Neuronal stem cell (in vitro differentiated cells): ENCODE measurements around the gene CRISP2.

Experiments used
- DNase-seq: peaks from one replicate; pipeline ENCODE4 v3.0.0-alpha.2; 2013; ENCODE audit warnings: low spot score
- H2AFZ ChIP-seq: one replicate; pipeline ENCODE4 v1.6.1; 2013; ENCODE audit warnings: mild to moderate bottlenecking, low read length, inconsistent platforms
- H2AK5ac ChIP-seq: 2 replicates; pipeline ENCODE4 v1.6.1; 2013; ENCODE audit warnings: low read depth, mild to moderate bottlenecking, inconsistent platforms, low read length, moderate library complexity, mixed read lengths
- H2BK120ac ChIP-seq: 2 replicates; pipeline ENCODE4 v1.6.1; 2013; ENCODE audit warnings: low read depth, mild to moderate bottlenecking, inconsistent platforms, low read length, moderate library complexity, mixed read lengths
- H2BK12ac ChIP-seq: one replicate; pipeline ENCODE4 v1.6.1; 2013; ENCODE audit warnings: low read length, inconsistent platforms
- H2BK15ac ChIP-seq: 2 replicates; pipeline ENCODE4 v1.6.1; 2013; ENCODE audit warnings: mild to moderate bottlenecking, low read length, inconsistent platforms, mixed read lengths
- H2BK5ac ChIP-seq: one replicate; pipeline ENCODE4 v1.6.1; 2013; ENCODE audit warnings: inconsistent platforms, mild to moderate bottlenecking, low read length, moderate library complexity
- H3K14ac ChIP-seq: one replicate; pipeline ENCODE4 v1.6.1; 2013; ENCODE audit warnings: low read length, inconsistent platforms
- H3K18ac ChIP-seq: 2 replicates; pipeline ENCODE4 v1.6.1; 2013; ENCODE audit warnings: low read length, inconsistent platforms
- H3K23ac ChIP-seq: 2 replicates; pipeline ENCODE4 v1.6.1; 2013; ENCODE audit warnings: low read depth, mild to moderate bottlenecking, mixed read lengths, low read length, inconsistent platforms; ENCODE audit not compliant: poor library complexity
- H3K27ac ChIP-seq: replicated peaks from 3 replicates; pipeline ENCODE4 v1.5.1; 2013; ENCODE audit warnings: low read length, inconsistent platforms
- H3K27me3 ChIP-seq, 3 experiments: 2 replicates each; pipeline ENCODE4 v1.6.1; 2013; ENCODE audit warnings: low read length in 3 of 3, mild to moderate bottlenecking in 2 of 3, inconsistent platforms in 1 of 3, low read depth in 1 of 3, mixed read lengths in 1 of 3, moderate library complexity in 1 of 3; ENCODE audit not compliant: control insufficient read depth in 3 of 3, insufficient read depth in 3 of 3
- H3K36me3 ChIP-seq, 2 donors: replicated peaks in 1 of 2; 2 replicates each; pipeline ENCODE4 v1.6.1; 2013; ENCODE audit warnings: low read length in 2 of 2; ENCODE audit not compliant: control insufficient read depth in 2 of 2, insufficient read depth in 2 of 2
- H3K4ac ChIP-seq: 2 replicates; pipeline ENCODE4 v1.6.1; 2013; ENCODE audit warnings: inconsistent platforms, mild to moderate bottlenecking, low read length, moderate library complexity
- H3K4me1 ChIP-seq, 2 donors: 1 replicate in 1 of 2; 2 replicates in 1 of 2; pipeline ENCODE4 v1.6.1; 2013; ENCODE audit warnings: low read length in 2 of 2, low read depth in 1 of 2; ENCODE audit not compliant: control insufficient read depth in 2 of 2, insufficient read depth in 1 of 2
- H3K4me2 ChIP-seq: one replicate; pipeline ENCODE4 v1.6.1; 2013; ENCODE audit warnings: mild to moderate bottlenecking, low read length, inconsistent platforms; ENCODE audit not compliant: insufficient read depth, poor library complexity, severe bottlenecking
- H3K4me3 ChIP-seq, 2 donors: 2 replicates each; pipeline ENCODE4 v1.5.1; 2013; ENCODE audit warnings: low read length in 2 of 2, mild to moderate bottlenecking in 2 of 2, inconsistent platforms in 1 of 2, moderate library complexity in 1 of 2
- H3K79me1 ChIP-seq: one replicate; pipeline ENCODE4 v1.6.1; 2013; ENCODE audit warnings: low read depth, mild to moderate bottlenecking, inconsistent platforms, low read length, moderate library complexity
- H3K9ac ChIP-seq: one replicate; pipeline ENCODE4 v1.6.1; 2013; ENCODE audit warnings: mild to moderate bottlenecking, low read depth, low read length, inconsistent platforms; ENCODE audit not compliant: poor library complexity
- H3K9me3 ChIP-seq, 2 donors: replicated peaks in 1 of 2; 2 replicates each; pipeline versions ENCODE3 to v1.6.1; 2013; ENCODE audit warnings: low read length in 2 of 2, mild to moderate bottlenecking in 2 of 2, inconsistent platforms in 1 of 2, low read depth in 1 of 2, mixed read lengths in 1 of 2, moderate library complexity in 1 of 2; ENCODE audit not compliant: control insufficient read depth in 2 of 2, insufficient read depth in 1 of 2
- H4K8ac ChIP-seq: one replicate; pipeline ENCODE4 v1.6.1; 2013; ENCODE audit warnings: low read depth, mild to moderate bottlenecking, inconsistent platforms, low read length, moderate library complexity
- H4K91ac ChIP-seq: one replicate; pipeline ENCODE4 v1.6.1; 2013; ENCODE audit warnings: low read length, low read depth, mild to moderate bottlenecking, inconsistent platforms; ENCODE audit not compliant: poor library complexity
- WGBS, 2 donors: extraction: QIAGEN DNeasy Blood & Tissue Kit; methylation state at CpG; one replicate each; pipeline ENCODE4 v1.1.7; 2013; ENCODE audit warnings: missing lambda C conversion rate in 2 of 2, mixed read lengths in 1 of 2; ENCODE audit not compliant: insufficient read length in 2 of 2, insufficient replicate concordance in 1 of 2; ENCODE audit errors: extremely low coverage in 2 of 2; 5-methylcytosine and 5-hydroxymethylcytosine counted together

CRISP2 gene

GRCh38 chr6:49736017-49736508, 22.7 kb upstream of the CRISP2 start:
- Histone ChIP-seq H3K4me2 (no peak overlapping the region), H3K9me3 (no peaks in the 10 kb centered on the region), H3K4ac (no peak overlapping the region), H3K27me3 (no peaks in the 10 kb centered on the region), H3K4me3 (no peak overlapping the region), H2AK5ac (no peak overlapping the region), H2BK15ac (no peak overlapping the region), H3K79me1 (no peaks in the 10 kb centered on the region), H2BK12ac (no peak overlapping the region), H2BK5ac (no peak overlapping the region), H4K91ac (no peak overlapping the region), H4K8ac (no peak overlapping the region), H3K9ac (no peak overlapping the region), H2AFZ (no peak overlapping the region), H3K27ac (no peak overlapping the region), H3K18ac (no peak overlapping the region), H3K36me3 (no peaks in the 10 kb centered on the region), H3K14ac (no peak overlapping the region), H2BK120ac (no peak overlapping the region), H3K23ac (no peak overlapping the region), H3K4me1 (no peaks in the 10 kb centered on the region)
- no CpG with 5 or more reads among the region's 4 CpGs for WGBS, 2 donors
- no peak for DNase-seq

- Histone ChIP-seq H3K4me1 (no peaks in the 10 kb centered on the region), H3K27ac (no peak overlapping the region), H3K27me3 (no peaks in the 10 kb centered on the region), H3K9ac (no peak overlapping the region), H2AK5ac (no peak overlapping the region), H2AFZ (no peak overlapping the region), H3K4me2 (no peak overlapping the region), H3K4me3 (no peak overlapping the region), H3K79me1 (peaks cover 3% of the 10 kb centered on the region), H3K23ac (no peak overlapping the region), H2BK15ac (no peak overlapping the region), H3K4ac (no peak overlapping the region), H3K18ac (no peak overlapping the region), H3K36me3 (no peaks in the 10 kb centered on the region), H2BK5ac (no peak overlapping the region), H3K9me3 (no peaks in the 10 kb centered on the region), H3K14ac (no peak overlapping the region), H2BK12ac (no peak overlapping the region), H4K8ac (no peak overlapping the region), H4K91ac (no peak overlapping the region), H2BK120ac (no peak overlapping the region)
- DNase-seq: no peak
- no CpG with 5 or more reads among the region's 2 CpGs for WGBS, 2 donors
Observed at GRCh38 chr6:49733680-49734079, 20.3 kb upstream of the CRISP2 start.

- DNase-seq: no peak
- no peak overlapping the region for H4K8ac ChIP-seq
- H3K4ac ChIP-seq: no peak overlapping the region
- H3K9me3 ChIP-seq: no peaks in the 10 kb centered on the region
- no peaks in the 10 kb centered on the region for H3K4me1 ChIP-seq
- H2BK12ac ChIP-seq: no peak overlapping the region
- no peak overlapping the region for H2AK5ac ChIP-seq
- no peak overlapping the region for H3K27ac ChIP-seq
- no peak overlapping the region for H4K91ac ChIP-seq
- peaks cover 3% of the 10 kb centered on the region for H3K79me1 ChIP-seq
- no peaks in the 10 kb centered on the region for H3K27me3 ChIP-seq
- no peak overlapping the region for H3K23ac ChIP-seq
- no peak overlapping the region for H3K4me3 ChIP-seq
- H3K9ac ChIP-seq: no peak overlapping the region
- no peak overlapping the region for H2BK120ac ChIP-seq
- no peak overlapping the region for H3K4me2 ChIP-seq
- WGBS, 2 donors: no CpG with 5 or more reads among the region's 3 CpGs
- H3K14ac ChIP-seq: no peak overlapping the region
- no peak overlapping the region for H3K18ac ChIP-seq
- H2AFZ ChIP-seq: no peak overlapping the region
- no peak overlapping the region for H2BK15ac ChIP-seq
- H3K36me3 ChIP-seq: no peaks in the 10 kb centered on the region
- H2BK5ac ChIP-seq: no peak overlapping the region
Observed at GRCh38 chr6:49732781-49733180, 19.4 kb upstream of the CRISP2 start.

GRCh38 chr6:49730251-49730650, 16.9 kb upstream of the CRISP2 start:
- Histone ChIP-seq H2BK15ac (no peak overlapping the region), H3K9ac (no peak overlapping the region), H3K23ac (no peak overlapping the region), H4K91ac (no peak overlapping the region), H3K4me2 (no peak overlapping the region), H3K79me1 (peaks cover 3% of the 10 kb centered on the region), H2BK12ac (no peak overlapping the region), H3K18ac (no peak overlapping the region), H4K8ac (no peak overlapping the region), H3K14ac (no peak overlapping the region), H2BK5ac (no peak overlapping the region), H2AK5ac (no peak overlapping the region), H3K27ac (no peak overlapping the region), H3K36me3 (no peaks in the 10 kb centered on the region), H3K4me1 (no peaks in the 10 kb centered on the region), H2AFZ (no peak overlapping the region), H3K9me3 (no peaks in the 10 kb centered on the region), H3K27me3 (no peaks in the 10 kb centered on the region), H3K4me3 (no peak overlapping the region), H2BK120ac (no peak overlapping the region), H3K4ac (no peak overlapping the region)
- DNase-seq: no peak
